Upper lobe of right lung (tissue), 1 donor: ENCODE measurements around the gene NEB. TPM values are rescaled to one million over a fixed set of nuclear protein-coding genes. Genes with fewer than 3 reads are reported as not detected.

Experiments
- ATAC-seq: fragments of 200-7000 bp; cut with Tn5 transposase; one replicate; pipeline ENCODE4 v1.9.1; 2020; ENCODE audit warnings: mild to moderate bottlenecking, moderate library complexity
- DNase-seq: peaks from one replicate; pipeline ENCODE4 v3.0.0-alpha.2; 2020
- H3K27ac ChIP-seq: fragments of 200-600 bp; one replicate; pipeline ENCODE4 v1.8.0; 2022
- H3K27me3 ChIP-seq: fragments of 200-600 bp; one replicate; pipeline ENCODE4 v1.8.0; 2022; ENCODE audit warnings: mild to moderate bottlenecking
- H3K36me3 ChIP-seq: fragments of 200-600 bp; one replicate; pipeline ENCODE4 v1.8.0; 2022
- H3K4me1 ChIP-seq: fragments of 200-600 bp; one replicate; pipeline ENCODE4 v1.8.0; 2022
- H3K4me3 ChIP-seq: fragments of 200-600 bp; one replicate; pipeline ENCODE4 v1.8.0; 2022; ENCODE audit warnings: mild to moderate bottlenecking
- H3K9me3 ChIP-seq: fragments of 200-600 bp; one replicate; pipeline ENCODE4 v1.8.0; 2022
- CTCF ChIP-seq: fragments of 200-600 bp; IDR thresholded peaks from one replicate; pipeline ENCODE4 v1.8.0; 2022; ENCODE audit warnings: antibody characterized with exemption
- intact Hi-C: fragments of 100-400 bp; cut with DNase I; formaldehyde crosslinking; loops from one replicate; pipeline ENCODE4 v1.11.0; 2022
- long read RNA-seq: library from polyadenylated mRNA; unstranded; transcript quantifications from one replicate; pipeline ENCODE4 v2.0.0, GENCODE V29; 2021
- total RNA-seq: library from RNA; stranded (reverse); fragmentation: NEBNext Ultra II Directional; extraction: Animal tissue kit (Norgen Biotek cat#: 25700); gene quantifications from one replicate; pipeline ENCODE4 v1.2.1, GENCODE V29; 2021
- donor health status: DM: no; HTN: yes; CAD: no; lungs with severe emphysema.

NEB gene
- total RNA-seq: 1.9 TPM
- long read RNA-seq: 0 reads

- ATAC-seq: no peak
- H3K4me3 ChIP-seq: no peak within 1 kb of the TSS
- DNase-seq: no peak
- H3K36me3 ChIP-seq: no peaks in the 10 kb centered on the region
- no peaks in the 10 kb centered on the region for H3K4me1 ChIP-seq
- H3K27ac ChIP-seq: no peak within 1 kb of the TSS
- intact Hi-C loops: no loop called here
- no peak for TF ChIP-seq CTCF
- H3K9me3 ChIP-seq: peaks cover 2% of the 10 kb centered on the region
- H3K27me3 ChIP-seq: no peaks in the 10 kb centered on the region
These were observed at the start of gene NEB for GRCh38 chr2:151733771-151734672. TSS of gene NEB (minus strand) at chr2:151734476. CDS start at chr2:151733156, 1,320 bp downstream.

- Histone ChIP-seq H3K36me3 (peaks cover 14% of the 10 kb centered on the region), H3K27ac (no peak overlapping the region), H3K4me1 (no peaks in the 10 kb centered on the region), H3K4me3 (no peak overlapping the region), H3K27me3 (no peaks in the 10 kb centered on the region), H3K9me3 (no peaks in the 10 kb centered on the region)
- no peak for TF ChIP-seq CTCF
- DNase-seq (no peak), ATAC-seq (no peak)
- intact Hi-C loops: no loop called here
These were observed 48.9 kb upstream of the NEB start for GRCh38 chr2:151783133-151783520.

GRCh38 chr2:151782378-151783132 lies 48.3 kb upstream of the NEB start:
- no peak for TF ChIP-seq CTCF
- Histone ChIP-seq H3K4me3 (no peak overlapping the region), H3K36me3 (peaks cover 14% of the 10 kb centered on the region), H3K27ac (no peak overlapping the region), H3K27me3 (no peaks in the 10 kb centered on the region), H3K4me1 (no peaks in the 10 kb centered on the region), H3K9me3 (no peaks in the 10 kb centered on the region)
- ATAC-seq (no peak), DNase-seq (no peak)
- intact Hi-C loops: no loop called here

GRCh38 chr2:151781642-151782041 lies 47.4 kb upstream of the NEB start:
- H3K27me3 ChIP-seq: no peaks in the 10 kb centered on the region

GRCh38 chr2:151780938-151781337 lies 46.7 kb upstream of the NEB start:
- Histone ChIP-seq H3K9me3 (no peaks in the 10 kb centered on the region), H3K4me3 (no peak overlapping the region), H3K27me3 (no peaks in the 10 kb centered on the region), H3K36me3 (peaks cover 19% of the 10 kb centered on the region), H3K4me1 (no peaks in the 10 kb centered on the region), H3K27ac (no peak overlapping the region)
- ATAC-seq: no peak
- TF ChIP-seq CTCF: no peak
- intact Hi-C loops: no loop called here
- DNase-seq: no peak

More at GRCh38 chr2:151781642-151782041, 47.4 kb upstream of the NEB start:
- no peak overlapping the region for H3K4me3 ChIP-seq
- no peak for DNase-seq
- no peak for ATAC-seq
- no peaks in the 10 kb centered on the region for H3K4me1 ChIP-seq
- intact Hi-C loops: no loop called here
- no peaks in the 10 kb centered on the region for H3K9me3 ChIP-seq
- no peak overlapping the region for H3K27ac ChIP-seq
- H3K36me3 ChIP-seq: peaks cover 14% of the 10 kb centered on the region
- TF ChIP-seq CTCF: no peak
